GM12801 (cell line): ENCODE measurements around the gene GFRA4.

Source experiments
- TF ChIP-seq, protein P1 (sequence below): IDR thresholded peaks from one replicate; pipeline ENCODE4 v1.5.1; 2011; ENCODE audit warnings: control low read depth; ENCODE audit not compliant: insufficient read length; ENCODE audit errors: extremely low read depth

The GFRA4 gene

DNA sequence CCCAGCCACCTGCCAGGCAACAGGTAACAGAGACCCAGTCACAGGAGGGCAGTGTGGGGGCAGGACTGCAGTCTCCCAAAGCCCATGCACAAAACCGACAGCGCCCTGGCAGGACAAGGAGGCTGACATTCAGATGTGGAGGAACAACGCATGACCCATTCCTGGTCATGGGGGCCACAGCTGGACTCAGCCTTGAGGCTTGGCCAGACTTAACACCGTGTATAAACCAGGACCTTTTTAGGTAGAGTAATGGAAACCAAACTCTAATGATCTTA is 8.1 kb downstream of the GFRA4 start:
- TF ChIP-seq, protein P1, sequence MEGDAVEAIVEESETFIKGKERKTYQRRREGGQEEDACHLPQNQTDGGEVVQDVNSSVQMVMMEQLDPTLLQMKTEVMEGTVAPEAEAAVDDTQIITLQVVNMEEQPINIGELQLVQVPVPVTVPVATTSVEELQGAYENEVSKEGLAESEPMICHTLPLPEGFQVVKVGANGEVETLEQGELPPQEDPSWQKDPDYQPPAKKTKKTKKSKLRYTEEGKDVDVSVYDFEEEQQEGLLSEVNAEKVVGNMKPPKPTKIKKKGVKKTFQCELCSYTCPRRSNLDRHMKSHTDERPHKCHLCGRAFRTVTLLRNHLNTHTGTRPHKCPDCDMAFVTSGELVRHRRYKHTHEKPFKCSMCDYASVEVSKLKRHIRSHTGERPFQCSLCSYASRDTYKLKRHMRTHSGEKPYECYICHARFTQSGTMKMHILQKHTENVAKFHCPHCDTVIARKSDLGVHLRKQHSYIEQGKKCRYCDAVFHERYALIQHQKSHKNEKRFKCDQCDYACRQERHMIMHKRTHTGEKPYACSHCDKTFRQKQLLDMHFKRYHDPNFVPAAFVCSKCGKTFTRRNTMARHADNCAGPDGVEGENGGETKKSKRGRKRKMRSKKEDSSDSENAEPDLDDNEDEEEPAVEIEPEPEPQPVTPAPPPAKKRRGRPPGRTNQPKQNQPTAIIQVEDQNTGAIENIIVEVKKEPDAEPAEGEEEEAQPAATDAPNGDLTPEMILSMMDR = no peak

DNA sequence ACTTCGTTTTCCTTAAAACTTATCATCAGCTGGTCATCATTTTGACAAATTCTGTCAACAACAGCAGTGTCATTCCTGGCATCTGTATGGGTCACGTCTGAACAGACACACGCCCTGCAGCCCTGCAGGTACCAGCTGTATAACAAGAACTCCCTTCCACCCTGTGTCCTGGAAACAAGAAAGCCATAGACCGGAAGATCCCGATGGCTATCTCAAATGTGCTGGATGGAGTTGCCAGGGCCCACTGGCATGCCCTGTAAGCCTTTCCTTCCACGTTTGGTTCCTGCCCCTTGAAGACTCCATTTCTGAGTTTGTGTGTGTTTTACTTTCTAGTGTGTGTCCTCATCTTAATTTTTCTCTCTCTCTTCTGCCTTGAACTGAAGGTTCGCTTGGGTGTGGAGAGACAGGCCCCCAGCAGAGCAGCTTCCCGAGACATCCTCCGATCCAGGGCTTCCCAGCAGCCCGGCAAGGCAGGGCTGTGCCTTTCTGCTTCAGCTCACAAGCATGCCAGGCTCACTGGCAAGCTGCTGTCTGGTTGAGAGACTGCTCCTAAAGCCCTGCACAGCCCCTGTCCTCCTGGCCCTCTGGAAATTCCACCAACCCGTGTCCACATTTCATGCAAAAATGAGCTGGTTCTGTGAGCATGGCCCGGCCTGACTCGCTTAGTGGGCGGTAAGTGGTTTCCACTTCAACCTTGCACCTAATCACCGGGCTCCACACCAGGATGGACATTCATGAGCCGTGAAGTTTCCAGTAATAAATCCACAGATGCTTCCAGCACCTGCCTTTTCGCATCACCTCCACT is 8.7 kb downstream of the GFRA4 start:
- TF ChIP-seq, protein P1 = no peak

DNA sequence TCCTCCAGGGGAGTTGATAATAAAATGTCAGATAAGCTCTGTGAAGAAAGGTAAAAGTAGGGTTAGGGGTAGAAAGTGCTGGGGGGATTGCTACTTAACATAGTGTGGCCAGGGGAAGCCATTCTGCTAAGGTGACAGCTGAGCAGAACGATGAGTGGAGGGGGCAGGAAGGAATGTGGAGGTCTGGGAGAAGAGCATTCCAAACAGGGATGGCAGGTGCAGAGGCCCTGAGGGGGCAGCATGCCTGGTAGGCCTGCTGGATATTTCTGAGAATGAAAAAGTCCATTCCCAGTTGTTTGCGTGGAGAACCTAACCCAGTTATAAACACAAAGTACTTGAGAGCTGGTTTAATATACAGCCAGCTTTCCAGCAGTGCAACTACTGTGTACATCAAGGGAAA is 9.3 kb downstream of the GFRA4 start:
- TF ChIP-seq, protein P1 = no peak

DNA sequence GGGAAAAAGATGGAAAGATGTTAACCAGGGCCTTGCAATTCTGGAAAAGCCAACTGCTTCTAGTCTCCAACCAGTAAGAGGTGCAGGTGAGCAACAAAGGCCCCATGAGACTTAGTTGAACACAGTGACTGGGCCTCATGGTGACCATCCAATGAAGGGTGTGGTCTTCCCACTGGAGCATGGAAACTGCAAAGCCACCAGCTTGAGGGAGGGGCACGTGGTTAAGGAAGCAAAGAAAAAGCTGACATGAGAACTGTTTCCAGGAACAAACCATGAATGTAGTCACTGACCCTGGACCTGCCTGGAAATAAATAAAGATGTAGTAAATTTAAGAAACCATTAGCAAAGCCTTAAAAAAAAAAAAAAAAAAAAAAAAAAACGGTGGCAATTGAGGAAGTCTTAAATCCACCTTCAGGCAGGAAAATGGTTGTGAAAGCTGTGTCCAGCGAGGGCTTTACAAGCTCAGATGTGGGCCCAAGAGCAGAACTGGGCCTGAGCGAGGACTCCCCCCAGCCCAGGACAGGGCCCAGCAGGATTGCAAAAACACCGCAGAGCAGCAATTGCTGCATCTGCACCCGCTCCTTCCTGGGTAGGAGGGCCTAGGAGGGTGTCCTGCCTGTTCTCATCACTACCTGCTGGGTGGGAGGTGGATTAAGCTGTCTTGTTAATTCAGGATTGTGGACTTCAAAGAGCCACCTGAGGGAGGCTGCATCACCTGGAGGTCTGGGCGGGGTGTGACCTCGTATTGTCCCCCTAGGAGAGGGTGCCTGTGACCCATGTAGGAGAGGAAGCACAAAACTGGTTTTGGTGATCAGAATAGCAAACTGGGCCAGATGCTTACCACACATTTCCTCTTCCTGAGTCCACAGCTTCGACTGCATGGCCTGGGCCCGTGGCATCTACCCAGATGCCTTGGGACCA is 10.3 kb downstream of the GFRA4 start:
- TF ChIP-seq, protein P1 = no peak

DNA sequence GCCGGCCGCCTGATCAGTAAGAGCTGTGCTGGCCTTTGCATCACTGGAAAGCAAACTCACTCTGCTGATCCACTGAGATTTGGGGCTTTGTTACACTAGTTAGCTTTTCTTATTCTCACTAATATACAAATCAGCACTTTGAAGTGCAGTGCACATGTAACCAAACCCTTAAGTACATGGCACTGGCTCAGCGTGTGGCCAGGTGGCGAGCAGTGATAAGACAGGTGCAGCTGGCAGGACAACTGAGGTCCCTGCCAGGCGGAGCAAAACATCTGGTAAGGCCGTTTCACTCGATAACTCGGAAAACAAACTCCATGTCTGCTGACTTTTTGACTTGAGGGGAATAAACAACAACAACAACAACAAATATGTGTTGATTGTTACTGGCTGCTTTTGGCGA is 11.0 kb downstream of the GFRA4 start:
- TF ChIP-seq, protein P1 = no peak

DNA sequence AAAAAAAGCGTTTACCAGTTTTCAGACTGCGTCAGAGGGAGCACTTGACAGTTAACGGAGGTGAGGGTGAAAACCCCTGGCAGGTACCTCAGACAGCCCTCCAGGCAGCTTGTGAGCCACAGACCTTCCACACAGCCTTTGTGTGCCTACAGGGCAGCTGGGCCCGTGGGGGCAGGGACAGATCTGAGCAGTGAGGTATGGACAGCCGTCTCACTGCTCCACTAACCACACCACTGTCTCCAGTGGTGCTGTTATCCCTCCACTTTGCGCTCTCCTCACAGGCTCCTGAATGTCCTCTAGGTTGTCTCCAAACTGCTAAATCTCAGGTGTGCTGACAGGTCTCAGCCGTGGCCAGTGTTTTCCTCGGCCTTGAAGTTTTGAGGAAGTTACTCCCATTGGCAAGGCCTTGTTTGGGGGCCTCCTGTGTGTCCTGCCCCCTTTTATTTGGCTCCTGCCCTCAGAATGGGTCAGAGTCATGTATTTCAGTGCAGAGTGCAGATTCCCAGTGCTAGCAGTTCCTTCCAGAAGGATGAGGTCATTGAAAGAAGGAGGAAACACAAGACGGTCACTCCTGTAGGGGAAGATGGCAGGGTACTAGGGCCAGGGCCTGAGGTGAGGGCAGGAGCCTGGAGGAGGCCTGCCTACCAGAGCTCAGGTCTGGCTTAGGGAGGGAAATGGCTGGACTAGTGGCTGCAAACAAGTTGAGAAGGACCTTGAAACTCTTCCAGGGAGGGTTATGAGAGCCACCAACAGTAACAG is 11.8 kb downstream of the GFRA4 start:
- TF ChIP-seq, protein P1 = no peak

DNA sequence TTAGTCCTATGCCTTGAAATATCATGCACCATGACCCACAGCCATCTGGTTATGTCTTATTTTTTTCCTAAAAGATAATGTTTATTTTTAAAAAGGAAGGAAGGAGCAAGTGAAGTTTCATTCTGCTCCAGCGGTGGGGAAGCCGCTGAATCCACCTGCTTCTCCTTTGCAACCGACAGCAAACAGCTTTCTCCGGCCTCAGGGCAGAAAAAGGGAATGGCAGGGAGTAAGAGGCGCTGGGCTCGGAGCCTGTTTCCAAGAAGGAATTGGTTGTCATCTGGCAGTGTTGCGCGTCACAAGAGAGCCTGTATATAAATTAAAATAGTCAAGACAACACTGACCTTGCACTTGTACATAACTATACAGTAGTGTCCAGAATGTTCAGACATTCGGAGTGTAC is 14.2 kb downstream of the GFRA4 start:
- TF ChIP-seq, protein P1 = no peak
